ENCODE data around the gene CREG2.
"Not testable (repeated sequence)": the region's sequence is repeated elsewhere in the genome, so short reads cannot be mapped to it uniquely, and the experiment has no call there.

Gene CREG2

GRCh38 chr2:101342625-101343008, 44.7 kb downstream of the CREG2 start:
- DNase-seq (ENCODE audit: low spot score): no peak

GRCh38 chr2:101341901-101342624, 45.2 kb downstream of the CREG2 start:
- peak; percentile 76 for DNase-seq (ENCODE audit: low spot score)

GRCh38 chr2:101341421-101341820, 45.9 kb downstream of the CREG2 start:
- no peak for DNase-seq (ENCODE audit: low spot score)

GRCh38 chr2:101340141-101340551, 47.2 kb downstream of the CREG2 start:
- DNase-seq (ENCODE audit: low spot score): peak; percentile 39

GRCh38 chr2:101339266-101339880, 47.9 kb downstream of the CREG2 start:
- no peak for DNase-seq (ENCODE audit: low spot score)

- no peak for DNase-seq (ENCODE audit: low spot score)
These were observed 49.4 kb downstream of the CREG2 start for GRCh38 chr2:101337877-101338276.

- DNase-seq (ENCODE audit: low spot score): no peak
These were observed 54.2 kb downstream of the CREG2 start for GRCh38 chr2:101332885-101333766.

GRCh38 chr2:101331202-101331601, 56.1 kb downstream of the CREG2 start:
- no peak for DNase-seq (ENCODE audit: low spot score)

- peak; percentile 91 for DNase-seq (ENCODE audit: low spot score)
These were observed 56.9 kb downstream of the CREG2 start for GRCh38 chr2:101330253-101330933.

- no peak for DNase-seq (ENCODE audit: low spot score)
These were observed 58.3 kb downstream of the CREG2 start for GRCh38 chr2:101329026-101329425.

- peak; percentile 55 for DNase-seq (ENCODE audit: low spot score)
These were observed 58.8 kb downstream of the CREG2 start for GRCh38 chr2:101328474-101329007.

GRCh38 chr2:101327863-101328394, 59.4 kb downstream of the CREG2 start:
- DNase-seq (ENCODE audit: low spot score): no peak

- DNase-seq (ENCODE audit: low spot score): no peak
These were observed 61.9 kb downstream of the CREG2 start for GRCh38 chr2:101325425-101325824.

- not testable (repeated sequence) for DNase-seq (ENCODE audit: low spot score)
These were observed 70.7 kb downstream of the CREG2 start for GRCh38 chr2:101316568-101316967.

- DNase-seq (ENCODE audit: low spot score): no peak
These were observed 75.6 kb downstream of the CREG2 start for GRCh38 chr2:101311696-101312017.

GRCh38 chr2:101310834-101311695, 76.2 kb downstream of the CREG2 start:
- DNase-seq (ENCODE audit: low spot score): no peak

GRCh38 chr2:101310090-101310833, 77.0 kb downstream of the CREG2 start:
- no peak for DNase-seq (ENCODE audit: low spot score)

GRCh38 chr2:101308432-101309210, 78.7 kb downstream of the CREG2 start, which contains the start of gene RNF149:
Gene RNF149 (minus strand): TSS chr2:101308701. CDS start chr2:101308588, 113 bp downstream.
- DNase-seq (ENCODE audit: low spot score): peak; percentile 89

GRCh38 chr2:101307950-101308431, 79.3 kb downstream of the CREG2 start:
- DNase-seq (ENCODE audit: low spot score): no peak

Measured in globus pallidus (tissue), 1 donor.